Fibroblast of mammary gland (primary cell): ENCODE measurements around the gene MARK2.

ENCODE experiments used
- DNase-seq: peaks from one replicate; pipeline ENCODE4 v3.0.0-alpha.2; 2010; ENCODE audit warnings: low read depth
- H3K4me3 ChIP-seq: 2 replicates; pipeline ENCODE4 v1.5.1; 2011; ENCODE audit warnings: low read depth, mild to moderate bottlenecking, low read length, moderate library complexity; ENCODE audit not compliant: control insufficient read depth
- TF ChIP-seq, protein P1 (sequence below): conservative IDR thresholded peaks from 2 replicates; pipeline ENCODE4 v1.5.1; 2011; ENCODE audit warnings: low read depth, low read length, inconsistent platforms; ENCODE audit not compliant: control insufficient read depth, insufficient read depth

Gene MARK2

DNA sequence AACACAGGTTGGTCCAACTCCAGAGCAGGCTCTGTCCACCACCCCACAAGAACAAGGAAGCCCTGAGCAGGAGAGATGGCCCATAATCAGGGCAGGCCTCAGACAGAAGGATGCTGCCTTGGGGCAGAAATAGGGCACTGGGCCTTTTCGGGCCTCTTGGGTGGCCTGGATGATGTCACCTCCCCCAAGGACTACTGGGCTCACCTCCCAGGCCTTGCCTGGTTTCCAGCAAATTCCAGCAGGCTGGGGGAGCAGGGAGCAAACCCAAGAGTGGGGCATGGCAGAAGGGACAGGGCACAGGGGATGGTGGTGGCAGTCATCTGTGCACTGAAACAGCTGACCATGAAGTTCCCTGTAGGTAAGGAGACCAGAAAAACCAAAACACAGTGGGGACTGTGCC is 94.5 kb downstream of the MARK2 start:
- no peak overlapping the region for H3K4me3 ChIP-seq
- TF ChIP-seq, protein P1, sequence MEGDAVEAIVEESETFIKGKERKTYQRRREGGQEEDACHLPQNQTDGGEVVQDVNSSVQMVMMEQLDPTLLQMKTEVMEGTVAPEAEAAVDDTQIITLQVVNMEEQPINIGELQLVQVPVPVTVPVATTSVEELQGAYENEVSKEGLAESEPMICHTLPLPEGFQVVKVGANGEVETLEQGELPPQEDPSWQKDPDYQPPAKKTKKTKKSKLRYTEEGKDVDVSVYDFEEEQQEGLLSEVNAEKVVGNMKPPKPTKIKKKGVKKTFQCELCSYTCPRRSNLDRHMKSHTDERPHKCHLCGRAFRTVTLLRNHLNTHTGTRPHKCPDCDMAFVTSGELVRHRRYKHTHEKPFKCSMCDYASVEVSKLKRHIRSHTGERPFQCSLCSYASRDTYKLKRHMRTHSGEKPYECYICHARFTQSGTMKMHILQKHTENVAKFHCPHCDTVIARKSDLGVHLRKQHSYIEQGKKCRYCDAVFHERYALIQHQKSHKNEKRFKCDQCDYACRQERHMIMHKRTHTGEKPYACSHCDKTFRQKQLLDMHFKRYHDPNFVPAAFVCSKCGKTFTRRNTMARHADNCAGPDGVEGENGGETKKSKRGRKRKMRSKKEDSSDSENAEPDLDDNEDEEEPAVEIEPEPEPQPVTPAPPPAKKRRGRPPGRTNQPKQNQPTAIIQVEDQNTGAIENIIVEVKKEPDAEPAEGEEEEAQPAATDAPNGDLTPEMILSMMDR, result no peak
- no peak for DNase-seq

DNA sequence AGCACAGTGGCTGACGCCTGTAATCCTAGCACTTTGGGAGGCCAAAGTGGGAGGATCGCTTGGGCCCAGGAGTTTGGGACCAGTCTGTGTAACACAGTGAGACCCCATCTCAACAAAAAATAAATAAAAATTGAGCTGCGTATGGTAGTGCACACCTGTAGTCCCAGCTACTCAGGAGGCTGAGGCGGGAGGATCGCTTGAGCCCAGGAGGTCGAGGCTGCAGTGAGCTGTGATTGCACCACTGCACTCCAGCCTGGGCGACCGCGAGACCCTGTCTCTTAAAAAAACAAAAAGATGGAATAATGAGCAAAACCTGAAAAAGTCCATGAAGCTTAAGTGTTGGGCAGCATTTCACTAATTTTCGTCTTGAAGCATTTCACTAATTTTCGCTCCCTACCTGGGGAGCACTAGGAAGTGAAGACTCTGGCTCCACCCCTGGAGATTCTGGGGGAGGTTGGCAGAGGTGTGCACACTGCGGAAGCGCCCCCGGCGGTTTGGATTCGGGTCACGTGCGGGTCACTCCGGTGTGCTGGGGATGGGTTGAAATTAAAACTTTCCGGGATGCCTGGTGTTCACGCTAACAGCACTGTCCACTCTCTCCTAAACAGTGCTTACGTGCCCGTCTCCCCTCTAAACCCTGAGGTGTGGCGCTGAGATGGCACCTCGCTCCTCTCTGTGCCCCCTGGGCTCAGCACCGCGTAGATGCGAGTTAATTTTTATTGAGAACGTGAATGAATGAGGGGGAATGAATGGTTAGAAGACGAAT is 99.0 kb downstream of the MARK2 start:
- DNase-seq, result no peak
- TF ChIP-seq, protein P1, result no peak

DNA sequence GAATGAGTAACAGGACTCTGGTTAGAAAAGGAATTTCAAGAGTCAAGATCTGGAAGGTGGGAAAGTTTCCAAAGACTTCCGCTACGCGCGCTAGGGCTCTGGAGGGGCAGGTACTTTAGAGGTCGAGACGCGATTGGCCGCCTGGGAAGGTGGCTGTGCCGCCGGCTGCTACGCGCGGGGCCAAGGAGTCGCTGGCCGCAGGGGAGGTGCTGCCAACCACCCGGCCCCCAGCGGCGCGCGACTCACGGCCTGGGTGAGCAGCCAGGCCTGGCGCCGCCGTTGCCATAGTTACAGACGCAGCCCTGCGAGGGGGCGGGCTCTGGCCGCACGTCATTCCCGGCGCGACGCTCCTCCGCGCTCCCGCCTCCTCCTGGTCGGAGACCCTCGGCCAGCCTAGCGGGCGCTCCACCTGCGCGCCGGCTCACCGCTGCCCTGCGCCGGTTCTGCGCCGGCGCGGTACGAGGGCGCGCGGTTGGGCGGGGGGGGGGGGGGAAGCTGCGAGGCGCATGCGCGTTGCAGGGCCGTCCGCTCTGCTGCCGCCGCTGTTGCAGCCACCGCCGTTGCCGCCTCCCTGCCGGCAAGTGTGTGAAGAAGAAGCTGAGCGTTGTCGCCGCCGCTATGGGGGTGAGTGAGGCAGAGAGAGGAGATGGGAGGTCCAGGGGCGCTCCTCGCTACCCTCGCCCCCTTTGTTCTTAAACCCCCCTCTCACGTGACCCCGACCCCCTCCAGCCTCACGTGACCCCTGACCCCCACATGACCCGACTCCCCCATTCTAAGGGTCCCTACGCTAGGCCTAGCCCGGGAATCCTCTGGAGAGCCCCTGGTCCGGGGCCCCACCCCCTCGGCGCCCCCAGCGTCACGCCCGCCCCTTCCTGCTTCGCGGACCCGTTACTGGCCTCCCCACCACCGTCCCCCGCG is 99.8 kb downstream of the MARK2 start, which contains the start of gene NAA40:
NAA40 (plus strand) TSS at position 524 of the 918 bp plus-strand sequence; CDS start at position 619, 95 bp downstream.
- H3K4me3 ChIP-seq, result peak within 1 kb of the TSS; percentile 77
- DNase-seq, result peak; percentile 91
- TF ChIP-seq, protein P1, result no peak

More for the DNA sequence above, 99.0 kb downstream of the MARK2 start:
- H3K4me3 ChIP-seq, result peak overlapping the region; percentile 51

DNA sequence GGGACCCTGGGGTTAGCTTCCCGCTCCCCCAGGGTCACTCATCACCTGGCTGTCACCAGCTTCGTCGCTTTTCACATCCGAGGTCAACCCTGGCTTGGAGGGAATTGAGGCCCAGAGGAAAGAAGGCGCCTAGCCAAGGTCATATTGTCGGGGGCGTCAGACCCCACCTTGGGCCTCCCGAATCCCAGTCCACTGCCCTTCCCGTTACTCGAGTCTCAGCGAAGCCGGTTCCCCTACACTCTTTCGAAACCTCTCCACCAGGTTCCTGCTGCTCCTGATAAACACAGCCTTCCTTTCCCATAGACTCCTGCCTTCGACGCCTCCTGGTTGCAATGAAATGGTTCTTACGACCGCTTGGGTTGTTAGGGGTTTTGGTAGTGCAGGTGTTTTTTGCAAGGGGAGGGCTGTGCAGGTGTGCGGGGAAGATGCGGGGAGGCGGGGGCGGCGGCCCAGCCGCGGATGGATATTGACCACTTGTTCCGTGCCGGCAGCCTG is 100.5 kb downstream of the MARK2 start:
- TF ChIP-seq, protein P1, result no peak
- peak overlapping the region; percentile 77 for H3K4me3 ChIP-seq
- no peak for DNase-seq

DNA sequence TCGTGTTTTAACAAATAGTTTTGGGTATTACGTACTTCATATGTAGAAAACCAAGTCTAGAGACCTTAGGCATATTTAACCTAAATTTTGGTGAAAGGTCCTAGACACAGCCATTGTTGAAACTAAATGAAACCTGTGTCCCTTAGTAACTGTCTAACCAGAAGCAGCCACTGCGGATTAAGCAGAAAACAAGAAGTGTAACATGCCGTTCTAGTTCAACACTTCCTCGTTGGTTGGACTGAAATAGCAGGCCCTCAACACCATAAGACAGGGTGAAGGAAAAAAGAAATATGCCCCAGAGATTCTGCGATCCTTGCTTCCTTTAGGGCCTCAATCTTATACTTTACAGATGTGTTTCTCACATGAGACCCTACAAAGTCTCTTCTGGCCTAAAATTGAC is 101.9 kb downstream of the MARK2 start:
- TF ChIP-seq, protein P1, result no peak
- no peak overlapping the region for H3K4me3 ChIP-seq
- no peak for DNase-seq

DNA sequence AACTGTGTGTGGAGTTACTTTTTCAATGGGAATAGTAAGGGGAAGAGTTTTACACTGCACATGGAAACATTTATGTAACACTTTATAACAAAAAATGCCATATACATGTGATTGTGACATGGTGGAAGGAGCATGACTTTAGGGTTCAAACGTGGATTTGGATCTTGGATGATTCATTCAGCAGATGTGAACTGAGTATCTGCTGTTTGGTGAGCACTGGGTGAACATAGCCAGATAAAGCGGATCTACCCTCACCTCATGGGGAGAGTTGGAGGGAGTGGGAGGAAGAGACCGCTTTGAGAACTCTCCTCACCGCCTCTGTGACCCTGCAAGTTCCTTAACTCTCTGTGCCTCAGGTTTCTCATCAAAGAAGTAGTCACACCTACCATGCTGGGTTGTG is 103.0 kb downstream of the MARK2 start:
- no peak for DNase-seq

More for the DNA sequence above, 103.0 kb downstream of the MARK2 start:
- no peak overlapping the region for H3K4me3 ChIP-seq
- TF ChIP-seq, protein P1, result no peak
